ENCODE data around the gene JMJD8. TPM values are rescaled to one million over a fixed set of nuclear protein-coding genes. Genes with fewer than 3 reads are reported as not detected.

Gene JMJD8
- total and polyA plus RNA-seq, 9 of the 15 experiments (the other 6 are each of a cell fraction or from before 2014, with no cell fraction given) = 1.2 to 50.6 (median 29.3) TPM

- TF ChIP-seq ZBTB9 (CRISPR knock-in tag; IDR thresholded peaks at IDR 0.05) = peak; percentile 69; the same call in 1 of the 2 replicates
- TF ChIP-seq ELF1 (tag; IDR thresholded peaks at IDR 0.05) = peak; percentile 94
- peak; percentile 72 for TF ChIP-seq ZFX (CRISPR knock-in tag; IDR thresholded peaks at IDR 0.05)
- TF ChIP-seq MAX (CRISPR knock-in tag; IDR thresholded peaks at IDR 0.05) = peak; percentile 29; the same call in 1 of the 2 replicates
- TF ChIP-seq C11orf30 (IDR thresholded peaks at IDR 0.05; ENCODE audit: low read depth) = peak; percentile 60; the same call in 1 of the 2 replicates
- TF ChIP-seq REST (IDR thresholded peaks at IDR 0.05; ENCODE audit: borderline replicate concordance) = peak; percentile 62; the same call in 1 of the 2 replicates
- TF ChIP-seq REST (CRISPR knock-in tag; IDR thresholded peaks at IDR 0.05; ENCODE audit: low read depth) = peak; percentile 78
- TF ChIP-seq JUN (IDR thresholded peaks at IDR 0.05; ENCODE audit: borderline replicate concordance, low read depth, low read length) = peak; percentile 68; the same call in 1 of the 2 replicates
- TF ChIP-seq JUN (CRISPR knock-in tag; IDR thresholded peaks at IDR 0.05; ENCODE audit: borderline replicate concordance) = no peak
- TF ChIP-seq NFIX (CRISPR knock-in tag; IDR thresholded peaks at IDR 0.05; ENCODE audit: low read depth) = no peak
- TF ChIP-seq CREM (IDR thresholded peaks at IDR 0.05; ENCODE audit: low read depth) = peak; percentile 75
- TF ChIP-seq NR2C2 (CRISPR knock-in tag; IDR thresholded peaks at IDR 0.05) = peak; percentile 68; the same call in 1 of the 2 replicates
- TF ChIP-seq NR2C2 (tag; IDR thresholded peaks at IDR 0.05) = peak; percentile 87
- peak; percentile 63; the same call in 1 of the 2 replicates for TF ChIP-seq RNF2 (IDR thresholded peaks at IDR 0.05)
- TF ChIP-seq NR2F6 (CRISPR knock-in tag; IDR thresholded peaks at IDR 0.05) = no peak
- TF ChIP-seq ZBTB7A (IDR thresholded peaks at IDR 0.05; ENCODE audit: borderline replicate concordance, control insufficient read depth, low read depth, low read length) = peak; percentile 96; the same call in 1 of the 2 replicates
- TF ChIP-seq HMGN3 (IDR thresholded peaks at IDR 0.05; ENCODE audit: borderline replicate concordance, extremely low read depth, insufficient read length, low read depth, low read length) = peak; percentile 93
- peak; percentile 56 for TF ChIP-seq MEIS2 (IDR thresholded peaks at IDR 0.05; ENCODE audit: partially characterized antibody)
Measured at GRCh38 chr16:667780-668518, 16.2 kb downstream of the JMJD8 start, which contains the start of gene RHOT2 (continued).

Data from K562 (cell line).